Ecto neural progenitor cell (in vitro differentiated cells): Measurements from ENCODE around the gene KLLN.
A peak's percentile ranks its signal among the peaks of the same experiment; 100 is the strongest.
"Not testable (repeated sequence)": the region's sequence is repeated elsewhere in the genome, so short reads cannot be mapped to it uniquely, and the experiment has no call there.

ENCODE experiments used
- DNase-seq: peaks from one replicate; pipeline ENCODE4 v3.0.0-alpha.2; 2018; ENCODE audit warnings: low spot score

Gene KLLN

DNA sequence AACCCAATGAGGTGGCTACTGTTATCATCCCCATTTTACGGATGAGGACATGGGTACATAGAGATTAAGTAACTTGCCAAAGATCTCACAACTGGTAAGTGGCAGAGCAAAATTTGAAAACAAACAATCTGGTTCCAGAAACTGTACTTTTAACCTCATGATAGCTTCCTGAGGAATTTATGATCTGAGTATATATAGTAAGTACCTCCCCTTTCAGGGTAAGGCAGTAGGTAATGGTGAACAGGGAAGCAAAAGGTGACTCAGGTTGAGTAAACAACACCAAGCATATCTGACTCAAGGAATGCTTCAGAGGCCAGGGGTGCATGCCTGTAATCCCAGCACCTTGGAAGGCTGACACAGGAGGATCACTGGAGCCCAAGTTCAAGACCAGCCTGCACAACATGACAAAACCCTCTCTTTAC is 21.1 kb downstream of the KLLN start:
- DNase-seq, result no peak

DNA sequence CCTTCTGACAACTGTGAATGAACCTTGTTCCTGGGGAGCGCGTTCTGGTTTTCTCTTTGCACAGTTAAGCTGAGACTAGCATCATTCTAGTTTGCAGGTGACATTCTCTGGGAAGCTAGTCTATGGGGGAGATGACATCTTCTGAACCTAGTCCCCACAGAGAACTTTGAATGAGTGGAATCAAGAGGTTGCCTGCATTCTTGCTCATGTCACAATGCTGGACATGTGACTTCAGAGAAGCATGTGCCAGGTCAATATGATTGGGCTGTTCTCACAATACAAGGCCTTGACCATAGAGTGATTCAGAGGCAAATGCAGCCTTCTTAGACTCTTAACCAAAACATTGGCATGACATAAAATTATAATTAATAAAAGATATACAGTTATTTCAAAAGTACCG is 22.1 kb downstream of the KLLN start:
- DNase-seq, result no peak

DNA sequence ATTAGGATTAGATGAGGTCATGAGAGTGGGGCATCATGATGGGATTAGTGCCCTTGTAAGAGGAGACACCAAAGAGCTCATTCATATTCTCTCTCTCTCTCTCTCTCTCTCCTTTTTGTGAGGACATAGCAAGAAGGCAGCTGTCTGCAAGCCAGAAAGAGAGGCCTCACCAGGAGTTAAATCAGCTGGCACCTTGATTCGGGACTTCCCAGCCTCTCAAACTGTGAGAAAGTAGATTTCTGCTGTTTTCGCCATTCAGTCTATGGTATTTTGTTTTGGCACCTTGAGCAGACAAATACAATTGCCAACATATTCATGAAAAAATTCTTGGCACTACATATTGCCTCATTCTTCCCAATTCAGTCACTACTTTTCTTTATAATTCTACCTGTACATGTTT is 24.7 kb downstream of the KLLN start:
- no peak for DNase-seq

DNA sequence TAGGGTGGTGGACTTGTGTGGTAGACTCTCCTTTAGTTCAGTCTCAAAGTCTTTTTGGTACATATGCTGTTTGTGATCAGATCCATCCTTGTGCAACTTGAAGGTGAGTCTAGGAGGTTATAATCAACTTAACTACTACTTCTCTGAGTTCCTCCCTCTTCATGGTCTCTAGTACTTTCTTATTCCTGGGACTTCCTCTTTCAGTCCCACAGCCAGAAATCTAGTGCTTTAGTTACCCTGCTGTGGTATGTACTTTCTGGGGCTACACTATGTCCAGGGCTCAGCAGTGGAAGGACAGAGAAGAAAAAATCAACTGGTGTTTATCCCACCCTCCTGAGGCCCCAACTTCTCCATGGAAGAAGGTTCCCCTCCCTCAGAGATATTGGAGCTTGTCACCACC is 25.9 kb downstream of the KLLN start:
- DNase-seq, result no peak

DNA sequence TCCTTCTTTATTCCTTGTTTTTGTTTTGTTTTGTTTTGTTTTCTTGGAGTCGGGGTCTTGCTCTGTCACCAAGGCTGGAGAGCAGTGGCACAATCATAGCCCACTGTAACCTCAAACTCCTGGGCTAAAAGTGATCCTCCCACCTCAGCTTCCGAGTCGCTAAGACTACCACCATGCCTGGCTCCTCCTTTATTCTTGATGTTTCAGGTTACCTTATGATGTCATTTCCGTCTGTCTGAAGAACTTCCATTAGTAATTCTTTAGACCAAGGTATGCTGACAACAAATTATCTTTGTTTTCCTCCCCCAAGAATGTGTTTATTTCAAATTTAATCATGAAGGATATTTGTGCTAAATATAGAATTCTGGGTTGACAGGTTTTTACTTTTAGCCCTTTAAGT is 27.2 kb downstream of the KLLN start:
- no peak for DNase-seq

DNA sequence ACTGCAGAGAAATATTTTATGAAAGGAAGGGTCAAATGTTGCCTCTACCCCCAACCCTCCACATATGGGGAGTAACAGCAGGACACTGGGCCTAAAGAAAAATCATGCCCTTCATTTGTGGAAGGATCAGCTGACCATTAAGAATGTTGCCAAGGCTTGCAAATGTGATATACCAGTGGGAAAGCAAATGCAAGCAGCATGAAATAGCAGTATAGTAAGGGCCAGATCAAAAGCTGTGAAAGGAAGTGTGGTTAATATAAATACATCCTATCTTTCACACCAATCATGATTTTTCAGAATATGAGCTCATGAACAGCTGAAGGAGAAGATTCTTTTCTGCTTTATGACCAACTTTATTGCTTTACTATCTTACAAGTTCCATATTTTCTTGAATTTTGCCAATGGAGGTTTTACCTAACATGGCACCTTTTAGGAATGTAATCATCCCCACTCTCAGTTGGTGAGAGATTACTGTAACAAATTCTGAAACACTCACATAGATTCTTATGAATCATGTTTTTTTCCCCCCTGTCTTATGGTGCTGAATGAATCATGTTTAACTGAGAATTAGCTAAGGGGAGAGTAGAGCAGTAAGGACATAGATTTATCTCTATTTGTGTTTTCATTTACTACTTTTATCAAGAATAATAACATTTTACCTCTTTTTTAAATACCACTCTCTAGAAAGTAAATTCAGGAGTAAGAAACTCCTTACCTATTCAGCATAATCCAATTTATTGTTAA is 33.2 kb downstream of the KLLN start:
- no peak for DNase-seq

DNA sequence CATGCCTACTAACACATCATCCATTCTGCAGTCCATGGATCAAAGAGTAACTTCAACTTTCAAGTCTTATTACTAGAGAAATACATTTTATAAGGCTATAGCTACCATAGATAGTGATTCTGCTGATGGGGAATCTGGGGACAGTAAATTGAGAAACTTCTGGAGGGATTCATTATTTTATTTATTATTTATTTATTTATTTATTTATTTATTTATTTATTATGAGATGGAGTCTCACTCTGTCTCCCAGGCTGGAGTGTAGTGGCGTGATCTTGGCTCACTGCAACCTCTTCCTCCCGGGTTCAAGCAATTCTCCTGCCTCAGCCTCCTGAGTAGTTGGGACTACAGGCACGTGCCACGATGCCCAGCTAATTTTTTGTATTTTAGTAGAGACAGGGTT is 34.3 kb downstream of the KLLN start:
- DNase-seq, result not testable (repeated sequence)

DNA sequence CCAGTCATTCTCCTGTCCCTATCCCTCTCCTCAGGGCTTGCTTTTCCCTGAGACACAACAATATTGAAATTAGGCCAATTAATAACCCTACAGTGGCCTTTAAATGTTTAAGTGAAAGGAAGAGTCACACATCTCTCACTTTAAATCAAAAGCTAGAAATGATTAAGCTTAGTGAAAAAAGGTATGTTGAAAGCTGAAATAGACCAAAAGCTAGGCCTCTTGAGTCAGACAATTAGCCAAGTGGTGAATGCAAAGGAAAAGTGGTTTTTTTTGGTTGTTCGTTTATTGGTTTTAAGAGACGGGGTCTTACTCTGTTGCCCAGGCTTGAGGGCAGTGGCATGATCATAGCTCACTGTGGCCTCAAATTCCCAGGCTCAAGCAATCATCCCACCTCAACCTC is 35.7 kb downstream of the KLLN start:
- DNase-seq, result no peak

DNA sequence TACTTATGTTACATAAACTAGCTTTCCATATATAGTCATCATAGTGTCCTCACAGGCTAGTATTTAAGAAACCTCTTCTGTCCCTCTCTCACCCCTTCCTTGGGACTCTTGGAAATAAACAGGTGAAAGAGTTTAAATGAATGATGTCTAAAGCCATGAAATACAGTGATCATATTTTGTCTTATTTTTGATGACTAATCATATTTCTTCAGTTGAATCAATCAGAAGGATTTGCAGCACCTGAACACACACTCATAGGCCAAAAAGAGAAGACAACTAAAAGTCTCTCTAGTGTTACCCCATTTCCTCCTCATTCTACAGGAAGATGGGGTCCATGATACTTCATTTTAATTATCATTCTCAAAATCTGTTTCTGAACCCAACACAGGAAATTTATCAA is 36.7 kb downstream of the KLLN start:
- no peak for DNase-seq

DNA sequence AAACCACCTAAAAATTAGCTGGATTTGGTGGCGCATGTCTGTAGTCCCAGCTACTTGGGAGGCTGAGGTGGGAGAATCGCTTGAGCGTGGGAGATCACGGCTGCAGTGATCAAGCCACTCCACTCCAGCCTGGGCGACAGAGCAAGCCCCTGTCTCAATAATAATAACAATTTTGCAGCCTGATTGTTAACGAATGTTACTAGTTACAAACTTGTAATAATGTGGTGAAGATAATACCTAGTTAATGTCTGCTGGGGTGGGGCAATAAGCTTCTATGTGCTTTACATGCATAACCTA is 44.1 kb downstream of the KLLN start:
- no peak for DNase-seq

DNA sequence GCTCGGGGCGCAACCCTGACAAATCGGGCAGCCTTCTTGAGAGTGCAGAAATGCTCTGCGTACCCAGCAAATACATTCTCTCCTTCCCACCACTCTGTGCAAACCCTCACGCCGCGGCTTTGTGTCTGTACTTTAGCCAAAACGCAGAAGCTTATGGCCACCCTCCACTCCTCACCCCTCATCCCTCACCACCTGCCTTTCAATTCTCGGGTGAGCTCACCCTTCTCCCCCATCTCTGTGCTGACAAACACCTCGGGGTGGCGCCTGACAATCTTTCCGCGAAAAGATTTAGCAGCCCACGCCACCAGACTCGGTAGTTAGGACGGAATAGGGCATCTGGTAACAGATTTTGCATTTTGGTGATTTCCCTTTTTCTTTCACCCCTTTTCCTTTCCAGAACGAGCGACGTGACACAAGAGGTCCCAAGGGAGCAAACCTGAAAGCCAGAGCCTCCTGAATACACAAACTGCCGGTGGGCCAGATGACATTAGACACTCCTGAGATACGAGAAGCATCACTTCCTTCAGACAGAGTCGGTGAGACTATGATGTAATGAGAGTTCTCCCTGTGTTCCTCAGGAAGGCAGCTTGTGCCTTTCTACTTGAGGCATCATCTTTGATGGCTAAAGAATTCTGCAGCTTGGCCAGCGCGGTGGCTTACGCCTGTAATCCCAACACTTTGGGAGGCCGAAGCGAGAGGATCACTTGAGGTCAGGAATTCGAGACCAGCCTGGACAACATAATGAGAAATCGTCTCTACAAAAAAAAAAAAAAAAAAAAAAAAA is 44.6 kb downstream of the KLLN start:
- no peak for DNase-seq

DNA sequence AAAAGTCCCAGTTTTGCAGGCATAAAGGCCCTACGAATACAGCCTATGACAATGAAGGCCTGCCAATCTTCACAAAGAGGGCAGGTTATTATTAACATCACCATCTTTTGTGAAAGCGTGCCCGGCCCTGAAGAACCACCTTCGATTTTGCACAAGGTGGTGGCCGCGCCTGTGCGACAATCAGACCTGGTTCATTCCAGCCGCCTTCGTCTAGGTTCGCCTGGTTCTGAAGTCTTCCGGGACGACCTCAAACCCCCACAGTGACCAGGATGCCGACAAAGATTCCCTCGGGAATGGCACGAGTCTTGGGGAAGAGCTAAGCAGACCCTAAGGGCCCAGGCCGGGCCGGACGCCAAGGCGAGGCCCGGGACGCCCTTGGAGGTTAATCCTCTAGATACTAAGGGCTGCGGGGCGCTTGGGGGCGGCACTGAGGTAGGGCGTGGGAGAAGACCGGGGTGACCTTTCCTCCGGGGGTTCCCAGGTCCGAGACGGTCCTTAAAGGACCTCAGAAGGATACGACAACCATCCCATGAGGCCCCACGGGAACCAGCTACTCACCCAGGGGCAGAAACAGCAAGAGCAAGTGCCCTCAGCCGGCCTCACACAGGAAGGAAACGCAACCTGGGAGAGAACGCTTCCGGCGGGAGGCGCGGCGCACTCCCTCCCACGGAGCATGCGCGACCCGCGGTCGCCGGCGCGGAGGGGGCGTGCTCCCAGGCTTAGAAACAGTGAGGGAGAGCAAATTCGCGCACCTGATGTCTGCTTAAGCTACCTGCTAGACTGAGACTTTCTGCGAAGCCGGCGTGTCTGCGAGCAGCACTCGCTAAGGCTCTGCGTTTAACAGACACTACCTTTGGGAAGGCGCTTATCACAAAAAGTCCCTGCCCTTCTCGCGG is 45.5 kb downstream of the KLLN start, which contains the start of gene ATAD1:
ATAD1 (minus strand) TSS at position 618 of the 896 bp plus-strand sequence. CDS start 3,627 bp downstream, outside the sequence.
- DNase-seq, result peak; percentile 89

DNA sequence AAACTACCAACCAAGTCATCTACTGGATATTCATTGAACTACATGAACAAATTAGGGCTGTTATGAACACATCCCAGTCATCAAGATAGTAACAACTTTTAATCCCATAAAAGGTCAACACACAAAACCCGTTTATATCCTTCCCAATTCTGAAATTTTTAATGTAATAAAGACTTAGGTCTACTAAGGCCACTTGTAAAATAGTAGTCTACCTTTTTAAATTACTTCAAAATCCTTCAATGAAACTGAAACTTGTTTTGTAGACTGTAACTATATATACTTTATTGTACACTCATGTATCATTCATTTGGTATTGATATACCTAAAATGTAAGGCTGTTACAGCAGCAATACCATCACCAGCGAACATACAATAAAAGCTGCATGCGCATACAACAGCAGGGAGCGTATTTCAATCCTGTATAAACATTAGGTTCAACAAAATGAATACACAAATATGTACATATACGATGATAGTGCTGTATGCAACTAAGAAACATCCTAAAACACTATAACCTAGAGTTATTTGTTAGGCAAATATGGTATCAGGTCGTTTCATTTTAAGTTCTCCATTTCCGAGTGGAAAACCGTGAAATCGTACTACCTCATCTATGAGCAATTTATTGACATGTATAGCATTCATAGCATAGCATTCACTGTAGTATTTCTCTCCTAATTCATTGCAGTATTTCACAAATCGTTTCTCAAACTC is 46.3 kb downstream of the KLLN start:
- no peak for DNase-seq

DNA sequence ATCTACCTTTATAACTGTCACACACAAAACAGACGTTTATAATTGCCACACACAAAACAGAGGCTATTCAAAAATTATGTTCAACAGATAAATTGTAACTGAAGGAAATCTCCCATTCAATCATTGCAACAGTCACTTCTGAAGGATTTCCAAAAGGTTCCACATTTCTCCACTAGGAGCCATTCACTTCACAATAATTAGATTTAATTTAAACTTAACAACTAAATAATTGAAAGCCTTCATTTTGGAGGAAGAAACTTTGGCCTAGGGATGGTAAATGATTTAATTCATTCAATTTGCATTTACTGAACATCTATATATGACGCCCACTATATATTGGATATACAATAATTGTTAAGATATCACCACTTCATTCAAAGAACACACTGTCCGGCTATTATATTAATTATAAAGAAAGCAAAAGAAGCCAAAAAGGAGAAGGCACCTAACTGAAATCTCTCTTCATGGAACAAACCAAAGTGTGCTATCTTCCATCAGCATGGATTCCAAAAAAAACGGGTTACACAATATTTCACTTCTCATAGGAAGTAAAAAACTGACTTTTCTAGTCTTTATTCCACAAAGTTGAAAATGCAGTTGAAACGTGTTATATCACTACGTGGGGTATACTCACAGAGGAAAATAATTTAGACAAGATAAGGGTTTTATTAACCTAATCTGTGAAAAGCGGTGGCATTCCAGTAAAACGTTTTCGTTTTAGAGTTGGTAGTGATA is 47.0 kb downstream of the KLLN start:
- DNase-seq, result no peak
